B cell (primary cell): ENCODE data around the gene LHX6.

Experiments used
- CTCF ChIP-seq: fragments of 200-600 bp; IDR thresholded peaks from one replicate; pipeline ENCODE4 v1.8.0; 2022; ENCODE audit warnings: antibody characterized with exemption, mild to moderate bottlenecking
- EZH2 ChIP-seq: IDR thresholded peaks from 2 replicates; pipeline ENCODE4 v1.6.1; 2012; ENCODE audit warnings: borderline replicate concordance, low read depth, mild to moderate bottlenecking, moderate library complexity, low read length; ENCODE audit not compliant: insufficient read depth, poor library complexity, severe bottlenecking

- no peak for TF ChIP-seq CTCF
- no peak for TF ChIP-seq EZH2
These were observed 32.9 kb downstream of the LHX6 start for GRCh38 chr9:122195875-122196274.
